B cell (primary cell): ENCODE data around the gene ATAD2B. TPM values are rescaled to one million over a fixed set of nuclear protein-coding genes. Genes with fewer than 3 reads are reported as not detected.

ENCODE experiments used
- ATAC-seq: fragments of 200-7000 bp; cut with Tn5 transposase; one replicate; pipeline ENCODE4 v1.10.0; 2021; ENCODE audit warnings: low read depth, mild to moderate bottlenecking, moderate number of reproducible peaks, moderate library complexity
- CTCF ChIA-PET: fragments of 350-600 bp; sonication (Branson Sonifier 250); formaldehyde crosslinking; loops from one replicate; lab custom pipeline; 2021; ENCODE audit warnings: antibody characterized with exemption, inconsistent platforms; lab: Charles Lee
- POLR2A ChIA-PET: fragments of 350-600 bp; sonication (Branson Sonifier 250); formaldehyde crosslinking; loops from one replicate; lab custom pipeline; 2021; ENCODE audit warnings: antibody characterized with exemption; lab: Charles Lee
- DNase-seq: peaks from one replicate; pipeline ENCODE4 v3.0.0; 2013
- H2AFZ ChIP-seq: 2 replicates; pipeline ENCODE4 v1.6.1; 2012; ENCODE audit warnings: mild to moderate bottlenecking, low read depth, low read length; ENCODE audit not compliant: insufficient read depth, poor library complexity, severe bottlenecking
- H3K27ac ChIP-seq, 2 donors: 1 replicate in 1 of 2; 2 replicates in 1 of 2; pipeline ENCODE4 v1.5.1; 2012 to 2013; ENCODE audit warnings: low read length in 2 of 2, mild to moderate bottlenecking in 2 of 2, moderate library complexity in 1 of 2
- H3K27me3 ChIP-seq, 4 experiments: fragments of 200-600 bp in 1 of 4; sonication (generic) in 1 of 4; replicated peaks in 1 of 4; 1 replicate in 2 of 4; 2 replicates in 2 of 4; pipeline versions ENCODE4 v1.6.1 to v1.7.0; 2013 to 2016; ENCODE audit warnings: low read length in 3 of 4, mild to moderate bottlenecking in 2 of 4, mixed read lengths in 1 of 4, moderate library complexity in 1 of 4; ENCODE audit not compliant: insufficient read depth in 4 of 4, control insufficient read depth in 3 of 4; ENCODE audit errors: control extremely low read depth in 1 of 4
- H3K36me3 ChIP-seq, 2 experiments: replicated peaks in 1 of 2; 1 replicate in 1 of 2; 2 replicates in 1 of 2; pipeline versions ENCODE4 v1.6.1 to v1.7.1; 2013; ENCODE audit warnings: low read length in 1 of 2; ENCODE audit not compliant: insufficient read depth in 2 of 2, control insufficient read depth in 1 of 2; ENCODE audit errors: control extremely low read depth in 1 of 2, extremely low read depth in 1 of 2
- H3K4me1 ChIP-seq, 2 donors: fragments of 200-600 bp in 1 of 2; sonication (generic) in 1 of 2; 1 replicate in 1 of 2; 2 replicates in 1 of 2; pipeline versions ENCODE4 v1.5.1 to v1.6.1; 2013 to 2017; ENCODE audit warnings: low read length in 2 of 2; ENCODE audit not compliant: control insufficient read depth in 2 of 2, insufficient read depth in 2 of 2
- H3K4me2 ChIP-seq: replicated peaks from 2 replicates; pipeline ENCODE3; 2012; ENCODE audit warnings: mild to moderate bottlenecking, low read depth, low read length; ENCODE audit not compliant: poor library complexity, severe bottlenecking
- H3K4me3 ChIP-seq, 5 experiments: fragments of 200-600 bp in 1 of 5; sonication (generic) in 1 of 5; 1 replicate in 3 of 5; 2 replicates in 2 of 5; pipeline versions ENCODE4 v1.5.1 to v1.7.0; 2011 to 2016; ENCODE audit warnings: low read length in 4 of 5, mild to moderate bottlenecking in 4 of 5, low read depth in 2 of 5, control low read depth in 1 of 5, moderate library complexity in 1 of 5; ENCODE audit not compliant: insufficient read depth in 1 of 5; ENCODE audit errors: control extremely low read depth in 1 of 5, extremely low read depth in 1 of 5
- H3K79me2 ChIP-seq: fragments of 200-600 bp; sonication (generic); one replicate; pipeline ENCODE4 v1.6.0; 2016; ENCODE audit warnings: low read length; ENCODE audit not compliant: control insufficient read depth, insufficient read depth
- H3K9ac ChIP-seq: fragments of 200-600 bp; sonication (generic); 2 replicates; pipeline ENCODE4 v1.6.1; 2017; ENCODE audit warnings: mild to moderate bottlenecking, low read length, moderate library complexity
- H3K9me3 ChIP-seq, 3 donors: one replicate each; pipeline versions ENCODE4 v1.6.1 to v1.7.1; 2013; ENCODE audit warnings: low read length in 2 of 3; ENCODE audit not compliant: control insufficient read depth in 2 of 3, insufficient read depth in 1 of 3; ENCODE audit errors: control extremely low read depth in 1 of 3
- H4K20me1 ChIP-seq: 2 replicates; pipeline ENCODE4 v1.6.0; 2012; ENCODE audit warnings: mild to moderate bottlenecking, low read length; ENCODE audit not compliant: insufficient read depth, control insufficient read depth, poor library complexity, severe bottlenecking
- H3K27ac Mint-ChIP-seq: one replicate; pipeline ENCODE4 v1.8.0; 2021; ENCODE audit warnings: mixed read lengths
- H3K27me3 Mint-ChIP-seq: one replicate; pipeline ENCODE4 v1.8.0; 2021; ENCODE audit warnings: mixed read lengths
- H3K4me1 Mint-ChIP-seq: one replicate; pipeline ENCODE4 v1.8.0; 2021; ENCODE audit warnings: mixed read lengths
- H3K4me3 Mint-ChIP-seq: one replicate; pipeline ENCODE4 v1.8.0; 2021; ENCODE audit warnings: mixed read lengths
- H3K9me3 Mint-ChIP-seq: one replicate; pipeline ENCODE4 v1.8.0; 2022; ENCODE audit warnings: mixed read lengths; ENCODE audit not compliant: insufficient read depth
- EZH2 ChIP-seq: IDR thresholded peaks from 2 replicates; pipeline ENCODE4 v1.6.1; 2012; ENCODE audit warnings: borderline replicate concordance, low read depth, mild to moderate bottlenecking, moderate library complexity, low read length; ENCODE audit not compliant: insufficient read depth, poor library complexity, severe bottlenecking
- WGBS: methylation state at CpG from one replicate; pipeline ENCODE4 v1.1.5; 2013; ENCODE audit warnings: missing lambda C conversion rate; ENCODE audit not compliant: insufficient coverage; 5-methylcytosine and 5-hydroxymethylcytosine counted together
- intact Hi-C: fragments of 100-400 bp; cut with micrococcal nuclease; formaldehyde crosslinking; loops from one replicate; pipeline ENCODE4 v1.10.0; 2022
- polyA plus RNA-seq: library from polyadenylated mRNA; depleted of rRNA; stranded (reverse); fragments of >200 nt; gene quantifications from 2 replicates; pipeline ENCODE4 v1.2.3, GENCODE V29; 2012
- total RNA-seq, 2 donors: library from RNA; stranded (reverse); fragments of 120-200 nt in 1 of 2; gene quantifications; 1 replicate in 1 of 2; 2 replicates in 1 of 2; pipeline versions ENCODE4 v1.2.3 to v1.2.4, GENCODE V29; 2013 to 2022
- TF ChIP-seq, protein P1 (sequence below): fragments of 200-600 bp; IDR thresholded peaks from one replicate; pipeline ENCODE4 v1.8.0; 2022; ENCODE audit warnings: antibody characterized with exemption, mild to moderate bottlenecking

The ATAD2B gene
- total and polyA plus RNA-seq, 2 donors (not counting 1 experiment from before 2014, with no cell fraction given), result 5.1 to 90.8 TPM

DNA sequence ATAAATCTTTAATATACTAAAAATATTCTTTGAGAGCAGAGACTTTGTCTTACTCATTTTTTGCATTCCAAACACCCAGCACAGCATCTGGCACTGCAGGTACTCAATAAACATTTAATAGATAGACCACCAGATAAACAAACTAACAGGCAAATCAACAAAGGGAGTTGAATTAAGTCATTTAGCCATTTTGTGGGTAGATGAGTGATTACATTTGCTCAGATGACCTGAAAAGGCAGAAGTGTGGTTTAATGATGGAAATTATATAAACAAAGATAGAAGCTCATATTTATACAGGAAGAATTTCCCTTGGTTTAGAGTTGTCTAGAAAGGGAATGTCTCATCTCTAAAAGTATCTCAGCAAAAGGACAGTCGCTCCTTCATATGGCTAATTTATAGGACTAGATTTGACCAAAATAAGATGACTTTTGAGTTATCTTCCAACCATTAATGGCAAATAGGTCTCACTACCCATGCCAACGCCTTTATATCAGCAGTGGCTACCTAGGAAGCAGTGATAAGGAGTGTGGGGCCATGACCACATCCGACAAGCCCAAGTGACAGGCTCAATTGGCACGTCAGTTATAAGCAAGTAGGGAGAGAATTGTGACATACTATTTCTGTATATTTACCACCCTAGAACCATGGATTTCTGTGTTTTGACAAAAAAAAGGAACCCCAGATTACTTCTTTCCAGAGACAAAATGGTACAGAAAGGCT, 173.5 kb downstream of the ATAD2B start:
- no peaks in the 10 kb centered on the region for H3K4me1 ChIP-seq
- TF ChIP-seq, protein P1, sequence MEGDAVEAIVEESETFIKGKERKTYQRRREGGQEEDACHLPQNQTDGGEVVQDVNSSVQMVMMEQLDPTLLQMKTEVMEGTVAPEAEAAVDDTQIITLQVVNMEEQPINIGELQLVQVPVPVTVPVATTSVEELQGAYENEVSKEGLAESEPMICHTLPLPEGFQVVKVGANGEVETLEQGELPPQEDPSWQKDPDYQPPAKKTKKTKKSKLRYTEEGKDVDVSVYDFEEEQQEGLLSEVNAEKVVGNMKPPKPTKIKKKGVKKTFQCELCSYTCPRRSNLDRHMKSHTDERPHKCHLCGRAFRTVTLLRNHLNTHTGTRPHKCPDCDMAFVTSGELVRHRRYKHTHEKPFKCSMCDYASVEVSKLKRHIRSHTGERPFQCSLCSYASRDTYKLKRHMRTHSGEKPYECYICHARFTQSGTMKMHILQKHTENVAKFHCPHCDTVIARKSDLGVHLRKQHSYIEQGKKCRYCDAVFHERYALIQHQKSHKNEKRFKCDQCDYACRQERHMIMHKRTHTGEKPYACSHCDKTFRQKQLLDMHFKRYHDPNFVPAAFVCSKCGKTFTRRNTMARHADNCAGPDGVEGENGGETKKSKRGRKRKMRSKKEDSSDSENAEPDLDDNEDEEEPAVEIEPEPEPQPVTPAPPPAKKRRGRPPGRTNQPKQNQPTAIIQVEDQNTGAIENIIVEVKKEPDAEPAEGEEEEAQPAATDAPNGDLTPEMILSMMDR, result no peak
- TF ChIP-seq EZH2, result no peak
- H2AFZ ChIP-seq, result no peak overlapping the region
- POLR2A ChIA-PET, result no interaction called here
- no peak overlapping the region for H3K4me3 ChIP-seq
- peaks cover 10 to 57% of the 10 kb centered on the region in 2 experiments for H3K36me3 ChIP-seq
- no peaks in the 10 kb centered on the region for H3K9me3 Mint-ChIP-seq
- no peaks in the 10 kb centered on the region for H3K79me2 ChIP-seq
- H3K4me2 ChIP-seq, result no peak overlapping the region
- H3K9ac ChIP-seq, result no peak overlapping the region
- H3K9me3 ChIP-seq, result no peaks in the 10 kb centered on the region
- WGBS, result no CpG with 5 or more reads among the region's 4 CpGs
- no peaks in the 10 kb centered on the region for H4K20me1 ChIP-seq
- H3K4me1 Mint-ChIP-seq, result no peaks in the 10 kb centered on the region
- no peaks in the 10 kb centered on the region for H3K27me3 ChIP-seq
- no peak for ATAC-seq
- no peaks in the 10 kb centered on the region for H3K27me3 Mint-ChIP-seq
- H3K27ac ChIP-seq, result no peak overlapping the region
- H3K27ac Mint-ChIP-seq, result no peak overlapping the region
- DNase-seq, result no peak
- CTCF ChIA-PET, result no interaction called here
- intact Hi-C loops, result no loop called here
- H3K4me3 Mint-ChIP-seq, result no peak overlapping the region

DNA sequence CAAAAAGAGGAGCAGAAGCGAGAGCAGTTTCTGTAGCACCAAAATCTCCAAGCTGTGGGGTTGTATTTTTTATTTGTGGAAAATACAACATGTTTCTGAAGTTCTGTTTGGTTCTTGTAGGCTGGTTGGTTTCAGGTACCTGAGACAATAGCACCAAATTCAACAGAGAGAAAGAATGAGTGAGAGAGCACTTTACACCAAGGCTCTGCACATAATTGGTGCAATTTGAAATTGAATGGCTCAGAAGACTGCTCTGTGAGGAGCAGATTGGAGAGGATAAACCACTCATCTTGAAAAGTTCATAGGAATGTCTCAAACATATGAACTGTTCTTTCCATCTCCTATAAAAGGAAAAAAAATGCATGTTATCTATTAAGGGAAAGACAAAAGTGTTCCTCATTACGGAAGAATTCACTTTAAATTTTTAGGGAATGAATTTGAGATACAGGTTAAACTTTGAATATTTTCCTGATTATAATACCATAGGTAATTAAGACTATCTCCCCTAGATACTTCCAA, 175.1 kb downstream of the ATAD2B start:
- no peak overlapping the region for H2AFZ ChIP-seq
- no peak overlapping the region for H3K9ac ChIP-seq
- POLR2A ChIA-PET, result no interaction called here
- DNase-seq (no peak), ATAC-seq (no peak)
- H3K4me3 ChIP-seq, result no peak overlapping the region
- H3K4me3 Mint-ChIP-seq, result no peak overlapping the region
- H3K9me3 Mint-ChIP-seq, result no peaks in the 10 kb centered on the region
- H3K4me1 Mint-ChIP-seq, result no peaks in the 10 kb centered on the region
- H3K79me2 ChIP-seq, result no peaks in the 10 kb centered on the region
- no peaks in the 10 kb centered on the region for H4K20me1 ChIP-seq
- intact Hi-C loops, result no loop called here
- H3K27me3 Mint-ChIP-seq, result no peaks in the 10 kb centered on the region
- H3K27ac Mint-ChIP-seq, result no peak overlapping the region
- peaks cover 4 to 41% of the 10 kb centered on the region in 2 experiments for H3K36me3 ChIP-seq
- TF ChIP-seq, protein P1, result no peak
- no peak for TF ChIP-seq EZH2
- H3K27ac ChIP-seq, result no peak overlapping the region
- no peaks in the 10 kb centered on the region for H3K27me3 ChIP-seq
- no peaks in the 10 kb centered on the region for H3K9me3 ChIP-seq
- H3K4me2 ChIP-seq, result no peak overlapping the region
- CTCF ChIA-PET, result no interaction called here
- no CpG with 5 or more reads among the region's 2 CpGs for WGBS
- no peaks in the 10 kb centered on the region for H3K4me1 ChIP-seq
